K562 (cell line): ENCODE results near the gene KDM2B. TPM values are rescaled to one million over a fixed set of nuclear protein-coding genes. Genes with fewer than 3 reads are reported as not detected.

Experiments used
- CAMTA2 ChIP-seq: fragments of 250-450 bp; sonication (Bioruptor Pico); conservative IDR thresholded peaks from 2 replicates; pipeline ENCODE4 v1.5.1; 2022
- E2F8 ChIP-seq: fragments of 450-650 bp; IDR thresholded peaks from 2 replicates; pipeline ENCODE4 v1.7.1; 2018; ENCODE audit warnings: mild to moderate bottlenecking, low read depth; ENCODE audit not compliant: partially characterized antibody
- FOXK1 ChIP-seq: sonication (generic); formaldehyde crosslinking; IDR thresholded peaks from 2 replicates; pipeline ENCODE4 v1.8.0; 2022; ENCODE audit warnings: missing genetic modification reagents, mild to moderate bottlenecking, borderline replicate concordance
- GTF2A2 ChIP-seq: IDR thresholded peaks from 2 replicates; pipeline ENCODE4 v1.6.1; 2016; ENCODE audit warnings: mild to moderate bottlenecking, missing genetic modification characterization, missing compliant biosample characterization
- HNRNPLL ChIP-seq: fragments of 200-400 bp; formaldehyde crosslinking; IDR thresholded peaks from 2 replicates; pipeline ENCODE4 v1.6.1; 2017; ENCODE audit warnings: low read length, low read depth, mild to moderate bottlenecking; ENCODE audit not compliant: poor library complexity, severe bottlenecking
- KDM5B ChIP-seq: fragments of 200-600 bp; sonication (generic); IDR thresholded peaks from 2 replicates; pipeline ENCODE4 v1.6.1; 2012; ENCODE audit warnings: low read depth, mild to moderate bottlenecking, moderate library complexity, low read length, control low read depth, inconsistent platforms; ENCODE audit not compliant: insufficient replicate concordance
- MGA ChIP-seq: fragments of 450-650 bp; IDR thresholded peaks from 2 replicates; pipeline ENCODE4 v1.6.1; 2016; ENCODE audit warnings: mild to moderate bottlenecking, moderate library complexity
- THRB ChIP-seq: fragments of 450-650 bp; formaldehyde crosslinking; conservative IDR thresholded peaks from 2 replicates; pipeline ENCODE4 v1.4.0; 2022; ENCODE audit warnings: mild to moderate bottlenecking, missing genetic modification characterization
- ZNF224 ChIP-seq: sonication (generic); formaldehyde crosslinking; IDR thresholded peaks from 2 replicates; pipeline ENCODE4 v1.8.0; 2022; ENCODE audit warnings: mild to moderate bottlenecking, missing genetic modification reagents
- ZSCAN29 ChIP-seq: fragments of 450-650 bp; IDR thresholded peaks from 2 replicates; pipeline ENCODE4 v1.6.1; 2017
- polyA plus RNA-seq, 8 experiments: library from polyadenylated mRNA; depleted of rRNA in 4 of 8; stranded (reverse) in 5 of 8; unstranded in 3 of 8; fragments of >200 nt; fragmentation: Nextera tagmentation in 2 of 8; fragmentation: Illumina TruSeq in 1 of 8; extraction: Ambion mirVana in 2 of 8; extraction: Trizol in 1 of 8; gene quantifications; 2 replicates each; pipeline versions ENCODE4 v1.2.1 to v1.2.3, GENCODE V29; 2011 to 2014; ENCODE audit warnings: inconsistent platforms in 1 of 8, missing spikeins in 1 of 8
- total RNA-seq, 7 experiments: library from RNA; depleted of rRNA in 6 of 7; stranded (reverse); fragments of >200 nt in 6 of 7; fragmentation: Illumina TruSeq in 2 of 7; extraction: Trizol in 2 of 7; gene quantifications; 2 replicates each; pipeline versions ENCODE4 v1.2.1 to v1.2.3, GENCODE V29; 2011 to 2021; ENCODE audit warnings: low replicate concordance in 1 of 7

Gene KDM2B
- total and polyA plus RNA-seq, 9 of the 15 experiments (the other 6 are each of a cell fraction or from before 2014, with no cell fraction given), result 7.4 to 50.5 (median 22.5) TPM

GRCh38 chr12:121399391-121400331, 181.2 kb downstream of the KDM2B start, which contains the start of gene RNF34 (continued):
- TF ChIP-seq MGA, result peak; percentile 94
- TF ChIP-seq KDM5B, result peak; percentile 95
- peak; percentile 80 for TF ChIP-seq E2F8
- TF ChIP-seq HNRNPLL, result peak; percentile 94
- TF ChIP-seq CAMTA2 (CRISPR knock-in tag), result no peak
- TF ChIP-seq GTF2A2, result no peak
- no peak for TF ChIP-seq ZSCAN29
- TF ChIP-seq ZNF224 (CRISPR knock-in tag), result no peak
- TF ChIP-seq FOXK1, result peak; percentile 83
- 0 out of 2 replicates have a peak, but pooled peaks have one; percentile 18 for TF ChIP-seq THRB (CRISPR knock-in tag)
